GM18867 (cell line): Measurements from ENCODE around the gene B3GNT7.
A peak's percentile ranks its signal among the peaks of the same experiment; 100 is the strongest.
"Not testable (repeated sequence)": the region's sequence is repeated elsewhere in the genome, so short reads cannot be mapped to it uniquely, and the experiment has no call there.

ENCODE experiments used
- ATAC-seq: cut with Tn5 transposase; IDR thresholded peaks from one replicate; pipeline ENCODE4 v1.9.1; 2021; ENCODE audit warnings: mild to moderate bottlenecking, moderate library complexity; ENCODE audit not compliant: unreplicated experiment

The B3GNT7 gene

GRCh38 chr2:231399046-231399852 is 3.7 kb downstream of the B3GNT7 start:
- ATAC-seq: no peak

DNA sequence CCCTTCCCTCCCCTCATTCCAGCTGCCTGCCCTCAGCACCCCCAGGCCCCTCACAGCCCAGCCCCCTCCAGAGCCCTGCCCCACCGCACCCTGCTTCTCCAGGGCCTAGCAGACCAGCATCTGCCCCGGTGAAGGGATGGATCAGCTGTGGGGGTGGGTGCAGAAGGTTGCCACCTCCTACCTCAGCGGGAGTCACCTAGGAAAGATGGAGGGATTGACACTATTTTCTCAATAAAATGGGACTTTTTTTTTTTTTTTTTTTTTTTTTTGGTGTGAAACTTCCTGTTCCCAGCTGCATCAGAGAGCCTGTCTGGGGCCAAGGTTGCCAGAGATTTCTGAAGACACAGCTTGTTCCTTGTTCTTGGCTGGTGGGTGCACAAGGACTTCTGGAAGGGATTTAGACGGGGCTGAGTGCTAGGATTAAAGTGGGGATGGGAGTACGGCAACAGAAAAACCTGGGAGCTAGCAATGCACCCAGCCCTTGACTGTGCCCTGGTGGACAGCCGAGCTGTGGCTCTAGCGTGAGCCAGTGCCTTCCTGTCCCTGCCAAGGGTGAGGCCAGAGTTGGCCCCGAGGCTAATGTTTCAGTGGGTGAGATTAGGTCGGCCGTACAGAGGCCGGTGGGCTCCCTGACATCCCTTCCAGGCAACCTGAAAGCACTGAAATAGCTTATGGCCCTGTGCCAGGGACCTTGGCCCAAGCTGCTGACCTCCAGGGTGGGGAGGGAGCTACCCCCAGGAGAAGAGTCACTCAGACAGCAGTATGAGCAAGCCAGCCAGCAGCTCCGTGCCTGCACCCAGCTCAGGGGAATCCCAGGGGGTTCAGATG is 4.6 kb downstream of the B3GNT7 start:
- ATAC-seq: no peak

DNA sequence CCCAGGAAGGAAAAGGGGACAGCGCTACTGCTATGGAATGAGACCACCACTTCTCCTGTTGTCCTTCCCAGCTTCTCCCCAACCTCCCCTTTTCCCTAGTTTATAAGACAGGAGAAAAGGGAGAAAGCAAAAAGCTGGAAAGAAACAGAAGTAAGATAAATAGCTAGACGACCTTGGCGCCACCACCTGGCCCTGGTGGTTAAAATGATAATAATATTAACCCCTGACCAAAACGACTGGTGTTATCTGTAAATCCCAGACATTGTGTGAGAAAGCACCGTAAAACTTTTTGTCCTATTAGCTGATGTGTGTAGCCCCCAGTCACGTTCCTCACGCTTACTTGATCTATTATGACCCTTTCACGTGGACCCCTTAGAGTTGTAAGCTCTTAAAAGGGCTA is 5.2 kb downstream of the B3GNT7 start:
- not testable (repeated sequence) for ATAC-seq

- ATAC-seq: not testable (repeated sequence)
Measured at GRCh38 chr2:231401101-231401500, 5.6 kb downstream of the B3GNT7 start.

GRCh38 chr2:231403421-231404182 is 8.1 kb downstream of the B3GNT7 start:
- not testable (repeated sequence) for ATAC-seq

- not testable (repeated sequence) for ATAC-seq
Measured at GRCh38 chr2:231404183-231404578, 8.7 kb downstream of the B3GNT7 start.

GRCh38 chr2:231405601-231406367 is 10.3 kb downstream of the B3GNT7 start:
- not testable (repeated sequence) for ATAC-seq

DNA sequence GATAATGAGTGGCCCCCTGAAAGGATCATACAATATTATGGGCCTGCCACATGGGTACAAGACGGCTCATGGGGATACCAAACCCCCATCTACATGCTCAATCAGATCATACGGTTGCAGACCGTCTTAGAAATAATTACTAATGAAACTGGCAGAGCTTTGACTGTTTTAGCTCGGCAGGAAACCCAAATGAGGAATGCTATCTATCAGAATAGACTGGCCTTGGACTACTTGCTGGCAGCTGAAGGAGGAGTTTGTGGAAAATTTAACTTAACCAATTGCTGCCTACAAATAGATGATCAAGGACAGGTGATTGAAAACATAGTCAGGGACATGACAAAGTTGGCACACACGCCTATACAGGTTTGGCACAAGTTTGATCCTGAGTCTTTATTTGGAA is 12.2 kb downstream of the B3GNT7 start:
- not testable (repeated sequence) for ATAC-seq

GRCh38 chr2:231408304-231408703 is 12.8 kb downstream of the B3GNT7 start:
- not testable (repeated sequence) for ATAC-seq

DNA sequence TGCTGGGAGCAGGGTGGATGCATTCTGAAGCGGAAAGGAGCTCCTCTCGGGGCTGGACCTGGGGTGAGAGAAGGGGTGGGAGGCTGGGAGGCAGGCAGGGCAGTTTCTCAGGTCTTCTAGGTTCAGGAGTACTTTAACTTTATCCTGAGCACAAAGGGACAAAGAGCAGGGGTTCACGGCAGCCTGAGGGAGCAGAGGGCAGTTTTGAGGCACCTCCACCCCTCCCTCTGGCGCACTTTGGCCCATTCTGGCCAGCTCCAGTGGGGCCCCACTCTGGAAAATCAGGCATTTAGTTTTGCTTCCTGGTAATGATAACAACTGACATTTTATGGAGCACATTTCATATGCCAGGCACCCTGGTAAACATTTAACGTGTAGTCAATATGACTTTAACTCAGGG is 14.3 kb downstream of the B3GNT7 start:
- no peak for ATAC-seq

GRCh38 chr2:231410293-231411004 is 14.9 kb downstream of the B3GNT7 start:
- ATAC-seq: no peak

GRCh38 chr2:231411237-231411636 is 15.7 kb downstream of the B3GNT7 start:
- ATAC-seq: no peak

- peak; percentile 99 for ATAC-seq
Measured at GRCh38 chr2:231411831-231412617, 16.5 kb downstream of the B3GNT7 start.

DNA sequence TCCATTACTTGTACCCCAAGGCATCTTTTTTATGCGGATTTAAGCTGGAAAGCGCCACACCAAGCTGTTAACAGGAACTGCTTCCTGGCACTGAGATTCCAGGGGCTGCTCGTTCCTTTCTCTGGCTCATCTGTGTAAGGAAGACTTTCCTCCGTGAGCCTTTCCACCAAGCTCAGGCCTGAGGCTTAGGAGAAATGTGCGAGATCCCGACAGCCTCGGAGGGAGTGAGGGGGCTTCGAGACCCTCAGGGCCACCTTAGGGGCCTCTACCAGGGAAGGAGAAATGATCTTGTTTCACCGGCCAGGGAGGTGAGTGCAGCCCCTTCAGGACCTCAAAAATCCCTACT is 17.1 kb downstream of the B3GNT7 start:
- peak; percentile 2 for ATAC-seq

DNA sequence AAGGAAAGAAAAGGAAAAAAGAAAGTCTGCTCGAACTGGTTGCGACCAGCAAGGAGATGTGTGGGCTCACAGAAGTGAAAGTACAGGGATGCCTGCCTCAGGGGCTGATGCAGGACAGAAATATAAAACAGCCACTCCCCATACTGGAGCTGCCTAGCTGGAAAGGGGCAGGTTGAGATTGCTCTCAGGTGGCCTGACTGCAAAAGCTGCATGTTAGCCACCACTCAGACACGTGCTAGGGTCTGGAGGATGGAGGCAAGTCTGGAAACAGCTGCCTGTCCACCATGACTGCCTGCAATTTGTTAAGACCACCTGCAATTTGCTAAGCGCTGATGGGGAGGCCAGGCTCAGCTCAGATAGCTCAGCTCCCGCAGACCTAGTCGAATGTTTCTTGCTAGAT is 17.9 kb downstream of the B3GNT7 start:
- ATAC-seq: no peak

- no peak for ATAC-seq
Measured at GRCh38 chr2:231413921-231414476, 18.5 kb downstream of the B3GNT7 start.

- no peak for ATAC-seq
Measured at GRCh38 chr2:231415029-231415428, 19.5 kb downstream of the B3GNT7 start.

DNA sequence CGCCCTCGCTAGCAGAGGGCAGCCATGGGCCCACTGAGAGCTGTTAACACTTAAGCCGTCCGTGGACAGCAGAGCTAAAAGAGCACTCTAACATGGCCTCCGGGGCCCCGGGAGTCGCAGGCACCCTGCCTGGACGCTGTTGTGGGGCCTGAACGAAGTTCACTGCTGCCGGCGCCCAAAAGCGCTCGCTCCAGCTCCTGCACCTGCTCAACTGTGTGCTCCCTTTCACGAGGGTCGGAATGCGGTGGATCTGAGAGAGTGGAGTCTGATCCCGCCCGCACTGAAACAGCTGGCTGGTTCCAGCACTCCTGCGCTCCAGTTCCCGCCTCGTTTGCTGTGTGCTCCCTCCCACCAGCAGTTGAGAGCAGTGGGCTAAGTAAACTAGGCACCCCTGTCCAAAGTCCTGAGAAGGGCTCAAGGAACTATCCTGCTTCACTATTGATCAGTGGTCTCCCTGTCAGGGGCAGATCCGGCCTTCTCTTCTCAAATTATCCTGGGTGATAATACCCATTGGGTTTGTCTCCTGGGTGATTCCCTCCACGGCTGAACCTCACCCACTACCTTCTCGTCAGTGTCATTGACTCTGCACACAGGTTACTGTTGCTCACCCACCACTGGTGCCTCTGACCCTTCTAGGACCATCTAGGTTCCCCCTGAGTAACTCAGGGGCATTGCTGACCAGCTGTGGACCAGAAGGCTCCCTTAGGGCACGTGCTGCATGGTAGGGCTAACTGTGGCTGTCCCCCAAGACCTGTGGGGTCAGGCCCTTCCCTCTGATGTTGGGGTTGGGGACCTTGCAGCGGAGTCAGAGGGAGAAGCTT is 23.5 kb downstream of the B3GNT7 start:
- ATAC-seq: no peak
